Neural progenitor cell (in vitro differentiated cells): ENCODE measurements around the gene CNOT1. TPM values are rescaled to one million over a fixed set of nuclear protein-coding genes. Genes with fewer than 3 reads are reported as not detected.

ENCODE experiments used
- DNase-seq: peaks from one replicate; pipeline ENCODE4 v3.0.0-alpha.2; 2016; ENCODE audit warnings: low spot score
- H2AFZ ChIP-seq: fragments of 200-600 bp; sonication (generic); replicated peaks from 2 replicates; pipeline ENCODE4 v1.6.1; 2016; ENCODE audit warnings: antibody characterized with exemption
- H3F3A ChIP-seq: fragments of 200-600 bp; sonication (generic); 2 replicates; pipeline ENCODE4 v1.6.1; 2016; ENCODE audit warnings: antibody characterized with exemption, low read depth
- H3K27ac ChIP-seq: fragments of 200-600 bp; sonication (generic); 2 replicates; pipeline ENCODE4 v1.5.1; 2016; ENCODE audit warnings: mild to moderate bottlenecking
- H3K27me3 ChIP-seq: fragments of 200-600 bp; sonication (generic); 2 replicates; pipeline ENCODE4 v1.6.1; 2016; ENCODE audit warnings: mild to moderate bottlenecking, moderate library complexity
- H3K36me3 ChIP-seq: fragments of 200-600 bp; sonication (generic); 2 replicates; pipeline ENCODE4 v1.5.1; 2016
- H3K4me1 ChIP-seq: fragments of 200-600 bp; sonication (generic); 2 replicates; pipeline ENCODE4 v1.6.1; 2016; ENCODE audit warnings: mixed run types
- H3K4me2 ChIP-seq: fragments of 200-600 bp; sonication (generic); 2 replicates; pipeline ENCODE4 v1.6.1; 2016
- H3K4me3 ChIP-seq: fragments of 200-600 bp; sonication (generic); 2 replicates; pipeline ENCODE4 v1.5.1; 2016
- H3K79me2 ChIP-seq: fragments of 200-600 bp; sonication (generic); 2 replicates; pipeline ENCODE4 v1.6.1; 2016; ENCODE audit warnings: low read depth
- H3K9ac ChIP-seq: fragments of 200-600 bp; sonication (generic); 2 replicates; pipeline ENCODE4 v1.6.1; 2016
- H3K9me3 ChIP-seq: fragments of 200-600 bp; sonication (generic); 2 replicates; pipeline ENCODE4 v1.5.1; 2016; ENCODE audit warnings: low read depth
- H4K20me1 ChIP-seq: fragments of 200-600 bp; sonication (generic); 2 replicates; pipeline ENCODE4 v1.6.1; 2016; ENCODE audit warnings: low read depth
- H3K27ac Mint-ChIP-seq: 3 replicates; pipeline ENCODE4 v1.8.0; 2021; ENCODE audit warnings: mixed read lengths
- H3K27me3 Mint-ChIP-seq: 2 replicates; pipeline ENCODE4 v1.8.0; 2022; ENCODE audit warnings: low read depth, mild to moderate bottlenecking, inconsistent platforms, moderate library complexity, mixed read lengths; ENCODE audit not compliant: insufficient read depth
- H3K36me3 Mint-ChIP-seq: 3 replicates; pipeline ENCODE4 v1.8.0; 2021; ENCODE audit warnings: mixed read lengths
- H3K4me1 Mint-ChIP-seq: 3 replicates; pipeline ENCODE4 v1.8.0; 2021; ENCODE audit warnings: mixed read lengths
- H3K4me3 Mint-ChIP-seq: 3 replicates; pipeline ENCODE4 v1.8.0; 2021; ENCODE audit warnings: mild to moderate bottlenecking, moderate library complexity, mixed read lengths
- H3K9me3 Mint-ChIP-seq: 3 replicates; pipeline ENCODE4 v1.8.0; 2020; ENCODE audit warnings: mixed read lengths
- CTCF ChIP-seq: fragments of 200-600 bp; sonication (generic); IDR thresholded peaks from 2 replicates; pipeline ENCODE4 v1.5.1; 2017; ENCODE audit warnings: antibody characterized with exemption, mild to moderate bottlenecking
- EZH2 ChIP-seq: fragments of 200-600 bp; sonication (generic); IDR thresholded peaks from 2 replicates; pipeline ENCODE4 v1.6.1; 2017; ENCODE audit warnings: antibody characterized with exemption, mild to moderate bottlenecking, moderate library complexity
- EZH2phosphoT487 ChIP-seq: fragments of 200-600 bp; sonication (generic); IDR thresholded peaks from 2 replicates; pipeline ENCODE4 v1.6.1; 2017; ENCODE audit warnings: antibody characterized with exemption
- total RNA-seq: library from RNA; depleted of rRNA; stranded (reverse); fragments of >200 nt; gene quantifications from 2 replicates; pipeline ENCODE4 v1.2.3, GENCODE V29; 2015; ENCODE audit warnings: low replicate concordance

The CNOT1 gene
- total RNA-seq, 1 donor from 2014 or later: 241 TPM

- H3K36me3 Mint-ChIP-seq: no peaks in the 10 kb centered on the region
- Histone ChIP-seq H3K9ac (no peak overlapping the region), H3K27ac (no peak overlapping the region), H2AFZ (no peak overlapping the region), H3F3A (peaks cover 13% of the 10 kb centered on the region), H4K20me1 (peaks cover 4% of the 10 kb centered on the region), H3K4me3 (no peak overlapping the region), H3K27me3 (no peaks in the 10 kb centered on the region), H3K79me2 (peaks cover 4% of the 10 kb centered on the region), H3K36me3 (no peaks in the 10 kb centered on the region), H3K9me3 (no peaks in the 10 kb centered on the region), H3K4me2 (no peak overlapping the region), H3K4me1 (peaks cover 3% of the 10 kb centered on the region)
- H3K9me3 Mint-ChIP-seq: no peaks in the 10 kb centered on the region
- TF ChIP-seq CTCF: no peak
- no peak for TF ChIP-seq EZH2
- no peak for TF ChIP-seq EZH2phosphoT487
- no peak for DNase-seq
- H3K27ac Mint-ChIP-seq: peak overlapping the region; percentile 64
- H3K4me3 Mint-ChIP-seq: peak overlapping the region; percentile 61
- peaks cover 6% of the 10 kb centered on the region for H3K4me1 Mint-ChIP-seq
- peaks cover 9% of the 10 kb centered on the region for H3K27me3 Mint-ChIP-seq
These were observed 120.2 kb downstream of the CNOT1 start for GRCh38 chr16:58509256-58510096.

GRCh38 chr16:58508671-58509251 is 120.9 kb downstream of the CNOT1 start:
- Histone ChIP-seq H3K36me3 (no peaks in the 10 kb centered on the region), H4K20me1 (peaks cover 4% of the 10 kb centered on the region), H3K4me2 (no peak overlapping the region), H3K27me3 (no peaks in the 10 kb centered on the region), H3K27ac (no peak overlapping the region), H3K4me3 (no peak overlapping the region), H3F3A (peaks cover 13% of the 10 kb centered on the region), H3K4me1 (no peaks in the 10 kb centered on the region), H3K9me3 (no peaks in the 10 kb centered on the region), H3K9ac (no peak overlapping the region), H3K79me2 (no peaks in the 10 kb centered on the region), H2AFZ (no peak overlapping the region)
- Mint-ChIP-seq H3K4me1 (peaks cover 6% of the 10 kb centered on the region), H3K27me3 (peaks cover 9% of the 10 kb centered on the region), H3K27ac (no peak overlapping the region), H3K9me3 (no peaks in the 10 kb centered on the region), H3K4me3 (no peak overlapping the region), H3K36me3 (no peaks in the 10 kb centered on the region)
- no peak for TF ChIP-seq EZH2
- DNase-seq: no peak

DNA sequence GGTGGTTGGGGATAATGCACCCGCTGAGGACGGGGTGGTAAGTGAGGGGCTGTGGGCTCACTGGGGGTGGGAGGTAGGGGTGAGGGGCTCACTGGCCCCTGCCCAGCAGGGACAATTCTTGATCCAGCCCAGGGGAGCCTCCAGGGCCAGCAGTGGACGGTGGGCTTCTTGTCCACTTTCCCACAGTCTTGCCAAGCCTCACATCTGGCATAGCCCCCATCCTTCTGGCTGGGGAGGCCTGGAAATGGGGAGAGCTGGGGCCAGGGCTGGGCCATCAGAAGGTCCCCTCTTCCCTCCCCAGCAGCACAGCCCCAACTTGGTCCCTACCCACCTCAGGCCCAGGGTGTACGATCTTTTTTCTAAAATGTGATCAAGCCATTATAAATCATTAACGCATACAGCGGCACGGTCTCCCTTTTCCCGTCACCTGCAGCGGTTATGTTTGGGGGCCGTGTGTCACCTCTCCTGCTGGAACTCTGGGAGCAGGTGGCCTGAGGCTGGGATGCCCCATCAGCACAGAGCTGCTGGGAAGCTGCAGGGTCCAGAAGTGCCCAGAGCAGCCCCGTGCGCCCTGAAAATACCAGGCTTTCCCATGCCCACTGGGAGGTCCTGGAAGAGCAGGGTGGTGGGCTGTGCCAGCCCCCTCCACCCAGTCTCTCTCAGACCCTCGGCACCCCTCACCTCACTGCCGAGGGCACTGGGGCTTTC is 121.5 kb downstream of the CNOT1 start:
- no peak overlapping the region for H3K4me3 Mint-ChIP-seq
- Histone ChIP-seq H3K9ac (no peak overlapping the region), H3K27ac (no peak overlapping the region), H3K27me3 (no peaks in the 10 kb centered on the region), H3K4me3 (no peak overlapping the region), H3K4me1 (no peaks in the 10 kb centered on the region), H3K36me3 (no peaks in the 10 kb centered on the region), H3F3A (peaks cover 11% of the 10 kb centered on the region), H3K4me2 (no peak overlapping the region), H2AFZ (no peak overlapping the region), H4K20me1 (peaks cover 4% of the 10 kb centered on the region), H3K9me3 (no peaks in the 10 kb centered on the region), H3K79me2 (no peaks in the 10 kb centered on the region)
- TF ChIP-seq EZH2 (no peak), EZH2phosphoT487 (no peak), CTCF (no peak)
- DNase-seq: no peak
- no peaks in the 10 kb centered on the region for H3K36me3 Mint-ChIP-seq
- no peaks in the 10 kb centered on the region for H3K9me3 Mint-ChIP-seq
- peaks cover 6% of the 10 kb centered on the region for H3K4me1 Mint-ChIP-seq
- H3K27me3 Mint-ChIP-seq: peaks cover 9% of the 10 kb centered on the region
- H3K27ac Mint-ChIP-seq: no peak overlapping the region
